ENCODE data around the gene GNS.

GNS gene

DNA sequence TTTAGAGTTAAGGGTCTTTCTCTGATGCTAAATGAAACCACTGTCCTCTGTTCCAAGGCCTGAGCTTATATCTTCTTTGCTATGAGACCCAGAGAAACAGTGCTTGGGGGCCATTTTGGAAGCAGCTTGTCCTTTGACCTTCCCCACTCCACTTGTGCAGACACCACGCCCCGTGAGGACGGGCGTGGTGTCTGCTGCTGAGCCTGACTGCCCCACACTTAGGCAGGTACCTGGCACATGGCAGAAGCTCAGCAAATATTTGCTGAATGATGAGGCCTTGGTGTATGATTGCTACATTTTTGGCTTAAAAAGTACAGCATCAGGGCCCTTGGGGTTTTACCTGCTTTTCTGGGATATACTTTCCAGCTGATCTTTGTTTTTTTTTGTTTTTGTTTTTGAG is 79.0 kb downstream of the GNS start:
- no peaks in the 10 kb centered on the region for H3K27me3 ChIP-seq (ENCODE audit: control insufficient read depth, insufficient read depth, low read length, poor library complexity, severe bottlenecking)
- no peak overlapping the region for H3K27ac ChIP-seq (ENCODE audit: insufficient read depth, low read depth, low read length, poor library complexity, severe bottlenecking)
- H3K4me1 ChIP-seq (ENCODE audit: control insufficient read depth, insufficient read depth, low read length), result peaks cover 6% of the 10 kb centered on the region
- H3K9me3 ChIP-seq (ENCODE audit: control insufficient read depth, low read length), result no peaks in the 10 kb centered on the region
- H3K4me3 ChIP-seq (ENCODE audit: insufficient read depth, low read depth, low read length), result no peak overlapping the region
- no peaks in the 10 kb centered on the region for H3K36me3 ChIP-seq (ENCODE audit: control insufficient read depth, insufficient read depth, low read length)
- WGBS, 2 experiments, result 91 to 95% methylated on average over 4 of the region's 4 CpGs

DNA sequence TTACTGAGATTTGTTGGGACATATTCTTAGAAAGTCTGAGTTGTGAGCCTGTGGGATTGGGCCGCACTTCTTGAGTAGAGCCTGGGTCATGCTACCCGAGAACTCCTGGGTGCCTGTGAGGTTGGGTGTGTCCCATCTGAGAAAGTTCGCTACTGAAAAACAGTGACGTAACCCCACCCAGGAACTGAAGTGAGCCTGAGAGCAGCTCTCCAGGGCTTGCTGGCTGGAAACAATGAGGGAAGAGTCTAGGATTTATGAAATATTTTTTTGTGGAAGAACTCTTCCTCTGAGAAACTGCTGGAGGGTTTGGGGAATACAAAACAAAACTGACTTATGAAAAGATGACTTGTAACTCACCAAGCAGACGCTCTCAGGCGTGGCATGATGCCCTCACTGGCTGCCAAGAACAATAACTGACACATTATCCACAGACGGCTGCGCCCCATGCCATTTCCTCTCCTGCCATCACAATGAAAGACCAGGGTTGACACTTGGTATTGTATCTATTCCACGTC is 79.7 kb downstream of the GNS start:
- Histone ChIP-seq H3K4me3 (ENCODE audit: insufficient read depth, low read depth, low read length) (no peak overlapping the region), H3K36me3 (ENCODE audit: control insufficient read depth, insufficient read depth, low read length) (no peaks in the 10 kb centered on the region), H3K4me1 (ENCODE audit: control insufficient read depth, insufficient read depth, low read length) (peaks cover 6% of the 10 kb centered on the region), H3K27ac (ENCODE audit: insufficient read depth, low read depth, low read length, poor library complexity, severe bottlenecking) (no peak overlapping the region), H3K9me3 (ENCODE audit: control insufficient read depth, low read length) (no peaks in the 10 kb centered on the region), H3K27me3 (ENCODE audit: control insufficient read depth, insufficient read depth, low read length, poor library complexity, severe bottlenecking) (no peaks in the 10 kb centered on the region)
- 91 to 95% methylated on average over 9 of the region's 9 CpGs for WGBS, 2 experiments

DNA sequence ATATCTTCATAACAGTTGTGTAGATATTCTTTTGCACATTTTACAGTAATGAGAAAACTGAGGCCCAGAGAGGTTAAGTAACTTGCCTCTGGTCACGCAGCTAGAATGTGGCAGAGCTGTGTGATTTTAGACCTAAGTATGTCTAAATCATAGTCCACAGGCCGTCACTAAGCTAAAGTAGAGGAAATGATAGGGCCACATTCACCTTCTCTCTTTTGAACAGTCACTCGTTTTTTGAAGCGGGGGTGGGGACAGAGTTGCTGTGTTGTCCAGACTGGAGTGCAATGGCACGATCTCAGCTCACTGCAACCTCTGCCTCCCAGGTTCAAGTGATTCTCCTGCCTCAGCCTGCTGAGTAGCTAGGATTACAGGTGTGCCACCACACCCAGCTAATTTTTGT is 80.4 kb downstream of the GNS start:
- peaks cover 6% of the 10 kb centered on the region for H3K4me1 ChIP-seq (ENCODE audit: control insufficient read depth, insufficient read depth, low read length)
- WGBS, 2 experiments, result 89 to 95% methylated on average over 5 of the region's 5 CpGs
- H3K36me3 ChIP-seq (ENCODE audit: control insufficient read depth, insufficient read depth, low read length), result no peaks in the 10 kb centered on the region
- H3K4me3 ChIP-seq (ENCODE audit: insufficient read depth, low read depth, low read length), result no peak overlapping the region
- H3K9me3 ChIP-seq (ENCODE audit: control insufficient read depth, low read length), result no peaks in the 10 kb centered on the region
- H3K27me3 ChIP-seq (ENCODE audit: control insufficient read depth, insufficient read depth, low read length, poor library complexity, severe bottlenecking), result no peaks in the 10 kb centered on the region
- no peak overlapping the region for H3K27ac ChIP-seq (ENCODE audit: insufficient read depth, low read depth, low read length, poor library complexity, severe bottlenecking)

DNA sequence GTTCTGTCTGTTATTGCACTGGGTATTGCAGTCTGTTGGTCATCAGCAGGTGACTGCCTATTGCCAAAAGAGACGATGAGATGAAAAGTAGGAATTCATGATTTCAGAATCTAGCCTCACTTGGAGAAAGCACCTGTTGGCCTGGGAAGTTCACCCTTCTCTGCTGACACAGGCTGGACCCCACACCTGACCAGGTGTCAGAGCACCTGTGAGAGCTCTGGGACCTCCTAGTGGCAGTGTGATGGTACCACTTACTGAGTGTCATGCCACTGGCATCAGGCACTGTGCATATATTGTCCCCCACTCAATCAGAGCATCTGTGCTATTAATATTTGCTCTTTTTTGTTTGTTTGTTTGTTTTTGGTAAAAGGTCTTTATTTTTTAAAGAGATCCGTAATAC is 81.0 kb downstream of the GNS start:
- Histone ChIP-seq H3K4me3 (ENCODE audit: insufficient read depth, low read depth, low read length) (no peak overlapping the region), H3K27ac (ENCODE audit: insufficient read depth, low read depth, low read length, poor library complexity, severe bottlenecking) (no peak overlapping the region), H3K9me3 (ENCODE audit: control insufficient read depth, low read length) (no peaks in the 10 kb centered on the region), H3K27me3 (ENCODE audit: control insufficient read depth, insufficient read depth, low read length, poor library complexity, severe bottlenecking) (no peaks in the 10 kb centered on the region), H3K4me1 (ENCODE audit: control insufficient read depth, insufficient read depth, low read length) (peaks cover 6% of the 10 kb centered on the region), H3K36me3 (ENCODE audit: control insufficient read depth, insufficient read depth, low read length) (no peaks in the 10 kb centered on the region)
- 91 to 98% methylated on average over 1 of the region's 2 CpGs for WGBS, 2 experiments

DNA sequence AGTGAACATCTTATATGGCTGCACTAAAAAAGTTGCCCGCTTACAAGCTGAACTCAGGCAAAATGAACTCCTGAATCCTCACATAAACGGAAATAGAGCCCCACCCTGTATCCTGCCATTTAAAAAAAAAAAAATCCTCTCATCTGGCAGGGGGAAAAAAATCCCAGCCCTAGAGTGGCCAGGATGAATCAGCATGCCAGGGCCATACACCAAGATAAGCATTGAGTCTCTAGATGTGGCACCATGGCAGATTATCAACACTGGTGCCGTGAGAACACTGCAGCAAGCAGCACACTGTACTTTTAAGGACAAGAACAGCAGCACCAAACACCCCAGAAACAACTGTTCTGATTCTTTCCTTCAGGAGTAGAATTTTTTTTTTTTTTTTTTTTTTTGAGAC is 83.4 kb downstream of the GNS start:
- Histone ChIP-seq H3K9me3 (ENCODE audit: control insufficient read depth, low read length) (no peaks in the 10 kb centered on the region), H3K27me3 (ENCODE audit: control insufficient read depth, insufficient read depth, low read length, poor library complexity, severe bottlenecking) (no peaks in the 10 kb centered on the region), H3K4me1 (ENCODE audit: control insufficient read depth, insufficient read depth, low read length) (peaks cover 10% of the 10 kb centered on the region), H3K36me3 (ENCODE audit: control insufficient read depth, insufficient read depth, low read length) (no peaks in the 10 kb centered on the region), H3K27ac (ENCODE audit: insufficient read depth, low read depth, low read length, poor library complexity, severe bottlenecking) (no peak overlapping the region), H3K4me3 (ENCODE audit: insufficient read depth, low read depth, low read length) (no peak overlapping the region)
- 85 to 91% methylated on average over 3 of the region's 3 CpGs for WGBS, 2 experiments

DNA sequence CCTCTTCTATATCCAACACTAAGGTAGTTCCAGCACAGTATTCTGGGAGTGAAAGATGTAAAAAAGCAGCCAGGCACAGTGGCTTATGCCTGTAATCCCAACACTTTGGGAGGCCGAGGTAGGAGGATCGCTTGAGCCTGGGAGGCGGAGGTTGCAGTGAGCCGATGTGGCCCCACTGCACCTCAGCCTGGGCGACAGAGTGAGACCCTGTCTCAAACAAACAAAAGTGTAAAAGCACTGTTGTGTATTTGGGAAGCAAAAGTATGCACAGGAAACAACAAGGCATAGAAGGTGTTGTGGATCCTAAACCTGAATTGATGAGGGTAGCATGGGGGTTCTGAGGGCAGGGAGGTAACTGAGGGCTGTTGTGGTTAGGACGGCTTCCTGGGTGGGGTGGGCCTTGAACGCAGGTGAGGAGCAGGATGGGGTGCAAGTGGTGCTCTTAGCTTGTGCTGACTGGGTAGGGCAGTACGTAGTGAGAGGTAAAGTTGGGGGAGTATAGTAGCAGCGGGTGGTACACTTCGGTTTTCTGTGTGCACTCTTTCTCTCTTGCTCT is 84.8 kb downstream of the GNS start:
- Histone ChIP-seq H3K27me3 (ENCODE audit: control insufficient read depth, insufficient read depth, low read length, poor library complexity, severe bottlenecking) (no peaks in the 10 kb centered on the region), H3K4me1 (ENCODE audit: control insufficient read depth, insufficient read depth, low read length) (peaks cover 10% of the 10 kb centered on the region), H3K9me3 (ENCODE audit: control insufficient read depth, low read length) (no peaks in the 10 kb centered on the region), H3K4me3 (ENCODE audit: insufficient read depth, low read depth, low read length) (no peak overlapping the region), H3K36me3 (ENCODE audit: control insufficient read depth, insufficient read depth, low read length) (no peaks in the 10 kb centered on the region), H3K27ac (ENCODE audit: insufficient read depth, low read depth, low read length, poor library complexity, severe bottlenecking) (no peak overlapping the region)
- 93% methylated on average over 10 of the region's 10 CpGs for WGBS, 2 experiments

DNA sequence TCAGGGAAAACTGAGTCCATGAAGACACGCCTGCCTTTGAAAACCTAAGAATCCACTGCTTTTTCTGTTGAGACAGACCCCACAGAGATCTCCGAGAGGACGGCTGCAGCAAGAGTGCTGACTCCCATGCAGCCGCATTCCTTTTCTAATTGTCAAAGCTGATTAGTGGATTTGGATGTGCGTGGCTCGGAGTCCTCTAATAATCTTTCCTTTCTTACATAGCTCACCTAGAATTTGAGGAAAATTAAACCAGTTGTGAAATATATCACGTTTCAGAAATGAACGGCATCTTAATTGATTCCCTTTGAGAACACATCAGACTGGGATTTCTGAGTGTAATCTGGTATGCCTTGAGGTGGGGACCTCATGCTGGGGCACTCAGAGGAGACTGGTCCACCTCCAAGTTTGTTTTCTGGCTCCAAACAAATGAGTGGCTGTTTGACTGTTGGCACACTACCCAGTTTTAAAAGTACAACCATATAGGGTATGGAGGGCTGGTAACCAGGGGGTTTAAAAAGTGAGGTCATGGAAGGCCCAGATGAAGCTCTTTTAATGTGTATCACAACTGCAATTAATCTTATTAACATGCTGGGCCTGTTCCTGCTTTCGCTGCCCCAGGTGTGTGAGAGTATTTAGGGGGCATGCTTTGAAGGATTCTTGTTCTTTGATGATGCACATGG is 85.6 kb downstream of the GNS start:
- WGBS, 2 experiments, result 51 to 64% methylated on average over 7 to 9 of the region's 9 CpGs
- Histone ChIP-seq H3K36me3 (ENCODE audit: control insufficient read depth, insufficient read depth, low read length) (no peaks in the 10 kb centered on the region), H3K27me3 (ENCODE audit: control insufficient read depth, insufficient read depth, low read length, poor library complexity, severe bottlenecking) (no peaks in the 10 kb centered on the region), H3K9me3 (ENCODE audit: control insufficient read depth, low read length) (no peaks in the 10 kb centered on the region), H3K4me3 (ENCODE audit: insufficient read depth, low read depth, low read length) (no peak overlapping the region), H3K4me1 (ENCODE audit: control insufficient read depth, insufficient read depth, low read length) (peaks cover 10% of the 10 kb centered on the region), H3K27ac (ENCODE audit: insufficient read depth, low read depth, low read length, poor library complexity, severe bottlenecking) (no peak overlapping the region)

DNA sequence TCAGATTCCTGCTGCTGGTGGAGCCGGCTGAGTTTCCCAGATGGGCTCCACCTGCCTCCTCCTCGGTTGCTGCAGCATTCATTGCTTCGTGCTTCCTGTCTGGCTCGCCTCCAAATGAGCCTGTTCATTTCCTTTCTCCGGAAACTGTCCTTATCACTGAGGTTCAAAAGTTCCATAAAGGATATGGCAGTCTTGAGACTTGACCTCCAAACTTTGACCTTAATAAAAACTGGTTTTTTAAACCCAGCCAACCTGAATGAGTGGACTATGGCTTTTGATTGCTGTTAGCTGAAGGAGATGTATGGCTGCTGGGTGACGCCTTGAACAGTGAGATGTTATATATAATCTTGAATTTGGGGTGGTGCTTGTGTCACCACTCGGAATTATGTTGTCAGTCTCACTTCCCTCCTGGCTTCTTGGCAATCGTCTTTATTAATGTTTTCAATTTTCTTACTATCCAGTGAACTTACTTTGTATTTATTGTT is 86.2 kb downstream of the GNS start:
- no peak overlapping the region for H3K27ac ChIP-seq (ENCODE audit: insufficient read depth, low read depth, low read length, poor library complexity, severe bottlenecking)
- no peak overlapping the region for H3K4me3 ChIP-seq (ENCODE audit: insufficient read depth, low read depth, low read length)
- H3K9me3 ChIP-seq (ENCODE audit: control insufficient read depth, low read length), result no peaks in the 10 kb centered on the region
- no peaks in the 10 kb centered on the region for H3K36me3 ChIP-seq (ENCODE audit: control insufficient read depth, insufficient read depth, low read length)
- peaks cover 10% of the 10 kb centered on the region for H3K4me1 ChIP-seq (ENCODE audit: control insufficient read depth, insufficient read depth, low read length)
- 65 to 76% methylated on average over 6 to 7 of the region's 8 CpGs for WGBS, 2 experiments
- no peaks in the 10 kb centered on the region for H3K27me3 ChIP-seq (ENCODE audit: control insufficient read depth, insufficient read depth, low read length, poor library complexity, severe bottlenecking)

DNA sequence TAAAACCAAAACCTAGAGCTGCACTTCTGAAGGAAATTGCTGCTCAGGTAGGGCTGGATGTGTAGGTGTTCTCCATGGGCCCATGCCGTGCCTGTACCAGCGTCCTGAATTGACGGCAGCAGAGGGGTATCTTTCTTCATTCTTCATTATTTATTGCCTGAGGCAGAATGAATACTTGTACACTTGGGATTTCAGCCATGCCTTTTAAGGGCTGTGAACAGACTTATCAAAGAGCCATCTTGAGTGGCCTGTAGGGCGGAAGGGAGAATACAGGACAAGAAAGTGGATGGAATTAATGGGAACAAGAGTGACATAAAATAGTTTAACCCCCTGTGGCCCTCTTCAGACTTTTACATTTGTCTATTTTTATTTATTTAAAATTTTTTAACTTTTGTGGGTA is 87.5 kb downstream of the GNS start:
- no peaks in the 10 kb centered on the region for H3K27me3 ChIP-seq (ENCODE audit: control insufficient read depth, insufficient read depth, low read length, poor library complexity, severe bottlenecking)
- WGBS, 2 experiments, result 92 to 96% methylated on average over 1 to 4 of the region's 4 CpGs
- no peaks in the 10 kb centered on the region for H3K9me3 ChIP-seq (ENCODE audit: control insufficient read depth, low read length)
- peaks cover 10% of the 10 kb centered on the region for H3K4me1 ChIP-seq (ENCODE audit: control insufficient read depth, insufficient read depth, low read length)
- H3K27ac ChIP-seq (ENCODE audit: insufficient read depth, low read depth, low read length, poor library complexity, severe bottlenecking), result no peak overlapping the region
- H3K4me3 ChIP-seq (ENCODE audit: insufficient read depth, low read depth, low read length), result no peak overlapping the region
- H3K36me3 ChIP-seq (ENCODE audit: control insufficient read depth, insufficient read depth, low read length), result no peaks in the 10 kb centered on the region

DNA sequence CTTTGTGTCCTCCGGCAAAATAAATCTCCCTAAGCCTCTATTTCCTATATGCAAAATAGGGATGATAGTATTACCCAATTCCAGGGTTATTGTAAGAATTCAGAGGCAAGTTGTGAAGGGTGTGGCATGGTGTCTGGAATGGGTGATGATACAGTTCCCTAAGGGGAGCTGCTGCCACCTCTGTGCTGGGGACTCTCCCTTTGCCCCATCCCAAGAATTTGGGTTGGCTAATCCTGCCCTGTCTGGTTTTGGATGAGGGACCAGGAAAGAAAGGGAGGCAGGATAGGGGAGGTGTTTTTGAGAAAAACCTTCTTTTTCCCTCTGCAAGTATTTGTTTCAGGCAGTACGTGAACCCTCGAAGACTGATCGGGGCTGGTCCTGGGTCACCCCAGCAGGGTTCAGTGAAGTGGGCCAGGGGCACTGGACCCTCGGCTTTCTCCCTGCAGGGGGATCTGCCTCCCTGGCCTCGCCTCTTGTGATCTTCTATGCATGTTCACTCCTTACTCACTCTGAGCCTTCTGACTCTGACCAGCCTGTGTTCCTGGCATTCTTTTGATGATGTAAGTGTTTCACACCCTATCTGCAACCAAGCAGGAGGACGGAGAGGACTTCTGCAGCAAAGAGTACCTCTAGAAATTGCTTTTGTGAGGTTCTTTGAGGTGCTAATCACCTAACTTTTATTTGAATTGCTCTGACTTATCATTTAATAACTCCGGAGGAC is 88.1 kb downstream of the GNS start:
- Histone ChIP-seq H3K9me3 (ENCODE audit: control insufficient read depth, low read length) (no peaks in the 10 kb centered on the region), H3K4me3 (ENCODE audit: insufficient read depth, low read depth, low read length) (no peak overlapping the region), H3K27me3 (ENCODE audit: control insufficient read depth, insufficient read depth, low read length, poor library complexity, severe bottlenecking) (no peaks in the 10 kb centered on the region), H3K4me1 (ENCODE audit: control insufficient read depth, insufficient read depth, low read length) (peaks cover 10% of the 10 kb centered on the region), H3K36me3 (ENCODE audit: control insufficient read depth, insufficient read depth, low read length) (no peaks in the 10 kb centered on the region), H3K27ac (ENCODE audit: insufficient read depth, low read depth, low read length, poor library complexity, severe bottlenecking) (no peak overlapping the region)
- 73 to 75% methylated on average over 6 to 7 of the region's 8 CpGs for whole genome bisulfite sequencing, 2 experiments

Data from ectodermal cell (in vitro differentiated cells).